ENCODE measurements around the gene PRLR.
"Not testable (repeated sequence)": the region's sequence is repeated elsewhere in the genome, so short reads cannot be mapped to it uniquely, and the experiment has no call there.

Gene PRLR

GRCh38 chr5:35112300-35112699, 118.0 kb downstream of the PRLR start:
- no peak overlapping the region for H3K27ac ChIP-seq
- no peaks in the 10 kb centered on the region for H3K36me3 ChIP-seq (replicated peaks)
- H3K27me3 ChIP-seq (replicated peaks): no peaks in the 10 kb centered on the region
- in situ Hi-C loops (cut with HindIII; ENCODE audit: low pct_ligation_motif_present, low sequenced_read_pairs): no loop called here
- TF ChIP-seq CTCF (IDR thresholded peaks at IDR 0.05; ENCODE audit: low read depth, low read length, missing control alignments): no peak
- DNase-seq: no peak
- H3K4me3 ChIP-seq (ENCODE audit: low read depth, low read length): no peak overlapping the region

GRCh38 chr5:35104550-35104949, 125.7 kb downstream of the PRLR start:
- H3K27me3 ChIP-seq (replicated peaks); in situ Hi-C loops (cut with HindIII; ENCODE audit: low pct_ligation_motif_present, low sequenced_read_pairs): not testable (repeated sequence)

GRCh38 chr5:35103637-35104299, 126.5 kb downstream of the PRLR start:
- H3K36me3 ChIP-seq (replicated peaks): no peaks in the 10 kb centered on the region
- DNase-seq: no peak
- in situ Hi-C loops (cut with HindIII; ENCODE audit: low pct_ligation_motif_present, low sequenced_read_pairs): no loop called here
- H3K27ac ChIP-seq: no peak overlapping the region
- H3K27me3 ChIP-seq (replicated peaks): no peaks in the 10 kb centered on the region
- H3K4me3 ChIP-seq (ENCODE audit: low read depth, low read length): no peak overlapping the region
- TF ChIP-seq CTCF (IDR thresholded peaks at IDR 0.05; ENCODE audit: low read depth, low read length, missing control alignments): no peak

More at GRCh38 chr5:35104550-35104949, 125.7 kb downstream of the PRLR start:
- not testable (repeated sequence) for H3K36me3 ChIP-seq (replicated peaks); H3K27ac ChIP-seq; H3K4me3 ChIP-seq (ENCODE audit: low read depth, low read length); DNase-seq

- DNase-seq; H3K27ac ChIP-seq; in situ Hi-C loops (cut with HindIII; ENCODE audit: low pct_ligation_motif_present, low sequenced_read_pairs); H3K27me3 ChIP-seq (replicated peaks); H3K36me3 ChIP-seq (replicated peaks); H3K4me3 ChIP-seq (ENCODE audit: low read depth, low read length): not testable (repeated sequence)
Observed at GRCh38 chr5:35101720-35102119, 128.6 kb downstream of the PRLR start.

- TF ChIP-seq CTCF (IDR thresholded peaks at IDR 0.05; ENCODE audit: low read depth, low read length, missing control alignments): no peak
- H3K27me3 ChIP-seq (replicated peaks): no peaks in the 10 kb centered on the region
- in situ Hi-C loops (cut with HindIII; ENCODE audit: low pct_ligation_motif_present, low sequenced_read_pairs): no loop called here
- H3K36me3 ChIP-seq (replicated peaks): no peaks in the 10 kb centered on the region
- H3K27ac ChIP-seq: no peak overlapping the region
- H3K4me3 ChIP-seq (ENCODE audit: low read depth, low read length): no peak overlapping the region
- no peak for DNase-seq
Observed at GRCh38 chr5:35101016-35101415, 129.3 kb downstream of the PRLR start.

- Histone ChIP-seq H3K27ac (no peak overlapping the region), H3K27me3 (replicated peaks) (no peaks in the 10 kb centered on the region), H3K36me3 (replicated peaks) (no peaks in the 10 kb centered on the region), H3K4me3 (ENCODE audit: low read depth, low read length) (no peak overlapping the region)
- no peak for TF ChIP-seq CTCF (IDR thresholded peaks at IDR 0.05; ENCODE audit: low read depth, low read length, missing control alignments)
- no peak for DNase-seq
- in situ Hi-C loops (cut with HindIII; ENCODE audit: low pct_ligation_motif_present, low sequenced_read_pairs): loop anchor here (25.0 kb wide), 1 partner anchor 89 kb away; no protein-coding TSS in a partner anchor
Observed at GRCh38 chr5:35098214-35098613, 132.1 kb downstream of the PRLR start.

- in situ Hi-C loops (cut with HindIII; ENCODE audit: low pct_ligation_motif_present, low sequenced_read_pairs): loop anchor here (25.0 kb wide), 1 partner anchor 90 kb away; no protein-coding TSS in a partner anchor
- TF ChIP-seq CTCF (IDR thresholded peaks at IDR 0.05; ENCODE audit: low read depth, low read length, missing control alignments): no peak
Observed at GRCh38 chr5:35096932-35097331, 133.4 kb downstream of the PRLR start.

More at GRCh38 chr5:35096932-35097331, 133.4 kb downstream of the PRLR start:
- DNase-seq: no peak
- no peaks in the 10 kb centered on the region for H3K36me3 ChIP-seq (replicated peaks)
- no peaks in the 10 kb centered on the region for H3K27me3 ChIP-seq (replicated peaks)
- no peak overlapping the region for H3K4me3 ChIP-seq (ENCODE audit: low read depth, low read length)
- H3K27ac ChIP-seq: no peak overlapping the region
